ENCODE results near the gene ITK. TPM values are rescaled to one million over a fixed set of nuclear protein-coding genes. Genes with fewer than 3 reads are reported as not detected.

The ITK gene
- total RNA-seq, 4 donors from 2014 or later, result 0.12 to 2.2 (median 0.35) TPM

GRCh38 chr5:157150995-157151394 is 29.6 kb upstream of the ITK start:
- Histone ChIP-seq H3K9me3 (no peaks in the 10 kb centered on the region), H3K36me3 (no peaks in the 10 kb centered on the region), H3K27ac (no peak overlapping the region), H3K4me1 (no peaks in the 10 kb centered on the region), H3K4me3 (no peak overlapping the region), H3K27me3 (no peaks in the 10 kb centered on the region)
- no peak for TF ChIP-seq CTCF (IDR thresholded peaks at IDR 0.05 in 4 of 5, conservative IDR thresholded peaks at IDR 0.05 in 1 of 5)
- TF ChIP-seq POLR2A (IDR thresholded peaks at IDR 0.05), result no peak
- no peak for ATAC-seq
- no peak for DNase-seq
- in situ Hi-C loops (cut with MboI; ENCODE audit: low sequenced_read_pairs in 4 of 4), result no loop called here
- intact Hi-C loops (cut with DNase I; ENCODE audit: low total_unique reads), result no loop called here

- Histone ChIP-seq H3K27ac (no peak overlapping the region), H3K27me3 (no peaks in the 10 kb centered on the region), H3K4me3 (no peak overlapping the region), H3K36me3 (no peaks in the 10 kb centered on the region), H3K4me1 (no peaks in the 10 kb centered on the region), H3K9me3 (no peaks in the 10 kb centered on the region)
- in situ Hi-C loops (cut with MboI; ENCODE audit: low sequenced_read_pairs in 4 of 4) (no loop called here), intact Hi-C loops (cut with DNase I; ENCODE audit: low total_unique reads) (no loop called here)
- TF ChIP-seq POLR2A (IDR thresholded peaks at IDR 0.05) (no peak), CTCF (IDR thresholded peaks at IDR 0.05 in 4 of 5, conservative IDR thresholded peaks at IDR 0.05 in 1 of 5) (no peak)
- no peak for DNase-seq
- ATAC-seq, result no peak
Measured at GRCh38 chr5:157155297-157155696, 25.3 kb upstream of the ITK start.

- intact Hi-C loops (cut with DNase I; ENCODE audit: low total_unique reads), result no loop called here
- H3K27me3 ChIP-seq, result no peaks in the 10 kb centered on the region
- DNase-seq (no peak), ATAC-seq (no peak)
- H3K36me3 ChIP-seq, result no peaks in the 10 kb centered on the region
- in situ Hi-C loops (cut with MboI; ENCODE audit: low sequenced_read_pairs in 4 of 4), result no loop called here
- TF ChIP-seq CTCF (IDR thresholded peaks at IDR 0.05 in 4 of 5, conservative IDR thresholded peaks at IDR 0.05 in 1 of 5) (no peak), POLR2A (IDR thresholded peaks at IDR 0.05) (no peak)
- H3K4me3 ChIP-seq, result no peak overlapping the region
- H3K27ac ChIP-seq, result no peak overlapping the region
- H3K4me1 ChIP-seq, result no peaks in the 10 kb centered on the region
- H3K9me3 ChIP-seq, result no peaks in the 10 kb centered on the region
Measured at GRCh38 chr5:157157293-157157891, 23.2 kb upstream of the ITK start.

GRCh38 chr5:157159209-157159751 is 21.4 kb upstream of the ITK start:
- Histone ChIP-seq H3K27me3 (no peaks in the 10 kb centered on the region), H3K27ac (no peak overlapping the region), H3K4me1 (no peaks in the 10 kb centered on the region), H3K9me3 (no peaks in the 10 kb centered on the region), H3K36me3 (no peaks in the 10 kb centered on the region), H3K4me3 (no peak overlapping the region)
- TF ChIP-seq POLR2A (IDR thresholded peaks at IDR 0.05) (no peak), CTCF (IDR thresholded peaks at IDR 0.05 in 4 of 5, conservative IDR thresholded peaks at IDR 0.05 in 1 of 5) (no peak)
- intact Hi-C loops (cut with DNase I; ENCODE audit: low total_unique reads) (no loop called here), in situ Hi-C loops (cut with MboI; ENCODE audit: low sequenced_read_pairs in 4 of 4) (no loop called here)
- ATAC-seq, result no peak
- DNase-seq, result no peak

- no peak overlapping the region for H3K4me3 ChIP-seq
- DNase-seq (no peak), ATAC-seq (no peak)
- no peak for TF ChIP-seq CTCF (IDR thresholded peaks at IDR 0.05 in 4 of 5, conservative IDR thresholded peaks at IDR 0.05 in 1 of 5)
- TF ChIP-seq POLR2A (IDR thresholded peaks at IDR 0.05), result no peak
- intact Hi-C loops (cut with DNase I; ENCODE audit: low total_unique reads) (no loop called here), in situ Hi-C loops (cut with MboI; ENCODE audit: low sequenced_read_pairs in 4 of 4) (no loop called here)
- H3K27ac ChIP-seq, result no peak overlapping the region
- H3K36me3 ChIP-seq, result no peaks in the 10 kb centered on the region
- H3K27me3 ChIP-seq, result no peaks in the 10 kb centered on the region
- H3K4me1 ChIP-seq, result no peaks in the 10 kb centered on the region
- no peaks in the 10 kb centered on the region for H3K9me3 ChIP-seq
Measured at GRCh38 chr5:157160001-157160400, 20.6 kb upstream of the ITK start.
